ENCODE measurements around the gene CDC42EP5.
"Not testable (repeated sequence)": the region's sequence is repeated elsewhere in the genome, so short reads cannot be mapped to it uniquely, and the experiment has no call there.

Gene CDC42EP5, protein sequence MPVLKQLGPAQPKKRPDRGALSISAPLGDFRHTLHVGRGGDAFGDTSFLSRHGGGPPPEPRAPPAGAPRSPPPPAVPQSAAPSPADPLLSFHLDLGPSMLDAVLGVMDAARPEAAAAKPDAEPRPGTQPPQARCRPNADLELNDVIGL

DNA sequence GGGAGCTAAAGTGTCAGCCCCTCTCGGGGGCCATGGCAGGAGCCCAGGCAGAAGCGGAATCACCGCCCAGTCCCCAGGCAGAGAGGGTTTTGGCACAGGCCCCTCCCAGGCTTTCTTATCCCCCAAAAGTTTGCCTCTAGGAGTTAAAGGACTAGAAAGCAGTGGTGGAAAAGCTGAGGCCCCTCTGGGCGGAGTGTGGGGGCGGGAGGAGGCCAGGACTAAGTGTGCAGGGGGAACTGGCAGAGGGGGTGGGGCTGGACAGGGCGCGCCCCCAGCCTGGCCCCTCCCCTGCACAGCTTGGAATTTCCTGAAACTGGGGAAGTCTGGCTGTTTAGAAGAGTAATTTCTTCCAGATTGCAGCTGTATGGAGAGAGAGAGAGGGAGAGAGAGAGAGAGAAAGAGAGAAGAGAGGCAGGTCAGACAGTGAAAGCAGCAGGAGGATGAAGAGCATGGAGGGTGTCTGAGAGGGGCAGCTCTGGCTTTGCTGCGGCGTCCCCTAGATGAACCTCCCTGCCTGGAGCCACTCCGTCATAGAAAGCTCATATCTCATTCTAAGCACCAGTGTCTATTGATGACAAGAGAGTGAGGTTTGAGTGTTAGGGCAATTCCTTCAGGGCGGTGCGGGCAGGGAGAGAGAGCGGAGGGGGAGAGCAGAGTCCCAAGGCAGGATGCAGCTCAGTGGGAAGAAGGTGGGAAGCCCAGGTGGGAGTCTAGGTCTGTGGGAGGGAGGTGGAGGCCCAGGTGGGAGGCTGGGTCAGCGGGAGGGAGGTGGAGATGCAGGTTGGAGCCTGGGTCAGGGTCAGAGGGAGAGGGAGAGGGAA lies at the start of gene CDC42EP5:
Gene CDC42EP5 (minus strand): TSS at position 226 of the 821 bp plus-strand sequence. CDS start 7,749 bp downstream, outside the sequence.
- DNase-seq: no peak

DNA sequence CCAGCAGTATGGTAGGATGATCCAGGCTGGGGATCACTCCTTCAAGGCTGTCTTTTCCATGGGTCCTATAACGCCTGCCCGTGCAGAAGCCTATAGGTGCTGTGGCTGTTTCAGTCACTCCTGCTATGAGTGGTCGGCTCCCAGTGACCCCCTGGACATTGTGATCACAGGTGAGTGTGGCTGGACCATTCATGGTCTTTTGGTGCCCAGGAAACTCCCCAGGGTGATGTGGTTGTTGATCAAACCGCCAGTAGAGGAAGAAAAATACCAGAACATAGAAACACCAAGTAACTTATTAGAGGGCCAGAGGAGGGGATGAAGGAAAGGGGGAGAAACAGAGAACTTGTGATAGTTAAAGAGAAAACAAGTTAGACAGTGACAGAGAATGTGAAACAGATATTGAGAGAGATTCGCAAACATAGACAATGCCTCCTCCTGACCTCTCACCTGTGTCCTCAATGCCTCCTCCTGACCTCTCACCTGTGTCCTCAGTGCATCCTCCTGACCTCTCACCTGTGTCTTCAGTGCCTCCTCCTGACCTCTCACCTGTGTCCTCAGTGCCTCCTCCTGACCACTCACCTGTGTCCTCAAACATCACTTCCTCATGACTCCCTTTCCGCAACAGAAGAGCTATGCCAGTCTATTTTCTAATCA lies 48.9 kb upstream of the CDC42EP5 start:
- no peak for DNase-seq

DNA sequence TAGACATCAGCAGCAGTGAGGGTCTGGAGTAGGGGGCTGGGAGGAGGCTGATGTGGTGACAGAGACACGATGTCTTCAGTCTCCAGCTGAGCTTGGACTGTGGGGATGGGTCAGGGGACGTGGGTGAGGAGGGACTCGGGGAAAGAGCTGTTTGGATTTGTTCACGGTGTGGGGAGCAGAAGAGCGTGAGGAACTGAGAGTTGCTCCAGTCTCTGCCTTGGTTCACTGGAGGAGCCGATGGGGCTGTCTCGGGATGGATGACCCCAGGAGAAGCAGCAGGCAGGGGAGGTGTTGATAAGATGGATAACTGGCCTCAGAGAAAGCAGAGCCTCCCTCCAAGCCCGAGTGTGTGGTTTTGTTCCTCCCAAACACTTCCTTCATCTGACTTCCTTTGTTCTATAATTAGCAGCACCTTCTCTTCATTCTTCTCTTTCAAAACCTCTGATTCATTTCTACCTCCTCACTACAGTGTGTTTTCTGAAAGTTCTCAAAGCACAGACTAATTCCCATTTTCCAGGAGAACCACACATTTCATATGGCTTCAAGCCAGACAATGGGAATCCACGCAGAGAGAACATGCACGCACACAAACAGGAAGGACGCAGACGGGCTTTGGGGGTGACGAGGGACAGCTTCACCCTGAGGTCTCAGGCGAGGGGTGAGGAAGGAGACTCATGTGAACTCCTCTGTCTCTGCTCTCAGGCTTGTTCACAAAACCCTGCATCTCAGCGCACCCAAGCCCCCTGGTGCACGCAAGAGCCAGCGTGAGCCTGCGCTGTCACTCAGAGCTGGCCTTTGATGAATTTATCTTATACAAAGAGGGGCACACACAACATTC lies 48.1 kb upstream of the CDC42EP5 start:
- DNase-seq: no peak

DNA sequence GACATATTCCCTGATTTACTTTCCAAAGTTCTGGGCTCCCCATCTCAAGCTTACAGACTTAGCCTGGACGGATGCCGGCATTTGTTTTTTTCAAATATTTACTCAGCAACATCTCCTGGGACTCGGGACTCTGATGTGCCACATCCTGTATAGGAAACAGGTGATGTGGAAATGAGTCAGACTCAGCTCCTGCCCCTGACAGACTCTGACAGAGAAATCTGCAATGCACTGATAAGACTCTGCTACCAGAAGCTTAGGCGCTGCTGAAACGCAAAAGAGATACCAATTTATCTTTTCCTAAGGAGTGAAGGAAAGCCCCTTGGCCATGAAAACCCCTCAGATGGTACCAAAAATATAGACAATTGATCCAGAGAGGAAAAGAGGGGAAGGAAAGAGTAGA lies 45.7 kb upstream of the CDC42EP5 start:
- no peak for DNase-seq

DNA sequence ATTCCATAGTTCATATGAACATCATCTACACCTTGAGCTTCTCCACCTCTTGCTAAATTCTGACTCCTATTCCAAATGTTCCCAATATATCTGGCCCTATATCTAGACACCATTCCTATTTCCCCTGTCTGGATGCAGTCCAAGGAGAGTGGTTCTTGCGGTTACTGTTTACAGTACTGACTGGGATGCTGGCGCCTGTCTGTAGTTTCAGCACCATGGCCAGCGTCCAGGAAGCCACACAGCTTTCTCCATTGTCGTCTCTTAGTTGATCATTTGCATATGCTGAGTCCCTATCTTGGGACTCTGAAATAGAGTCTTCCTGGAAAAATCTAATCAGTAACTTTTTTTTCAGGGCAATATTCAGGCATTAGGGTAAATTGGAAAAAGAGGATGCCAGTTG lies 44.4 kb upstream of the CDC42EP5 start:
- peak; percentile 55 for DNase-seq

DNA sequence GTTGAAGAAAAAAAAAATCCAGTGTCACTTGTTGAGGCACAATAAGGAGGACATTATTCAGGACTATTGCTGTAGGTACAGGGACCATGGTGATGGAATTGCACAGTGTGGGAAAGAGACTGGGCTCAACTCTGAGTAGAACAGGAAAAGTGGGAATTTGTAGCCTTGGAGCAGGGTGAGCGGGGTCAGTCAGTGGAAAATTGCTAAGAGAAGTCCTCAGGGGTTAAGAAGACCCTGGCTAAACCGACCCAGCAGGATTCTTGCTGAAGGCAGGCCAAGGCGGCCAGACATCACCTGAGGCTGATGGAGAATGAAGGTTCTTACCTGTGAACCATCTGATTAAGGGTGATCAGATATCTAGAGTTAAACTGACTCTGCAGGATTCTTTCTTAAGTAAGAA lies 42.1 kb upstream of the CDC42EP5 start:
- no peak for DNase-seq

DNA sequence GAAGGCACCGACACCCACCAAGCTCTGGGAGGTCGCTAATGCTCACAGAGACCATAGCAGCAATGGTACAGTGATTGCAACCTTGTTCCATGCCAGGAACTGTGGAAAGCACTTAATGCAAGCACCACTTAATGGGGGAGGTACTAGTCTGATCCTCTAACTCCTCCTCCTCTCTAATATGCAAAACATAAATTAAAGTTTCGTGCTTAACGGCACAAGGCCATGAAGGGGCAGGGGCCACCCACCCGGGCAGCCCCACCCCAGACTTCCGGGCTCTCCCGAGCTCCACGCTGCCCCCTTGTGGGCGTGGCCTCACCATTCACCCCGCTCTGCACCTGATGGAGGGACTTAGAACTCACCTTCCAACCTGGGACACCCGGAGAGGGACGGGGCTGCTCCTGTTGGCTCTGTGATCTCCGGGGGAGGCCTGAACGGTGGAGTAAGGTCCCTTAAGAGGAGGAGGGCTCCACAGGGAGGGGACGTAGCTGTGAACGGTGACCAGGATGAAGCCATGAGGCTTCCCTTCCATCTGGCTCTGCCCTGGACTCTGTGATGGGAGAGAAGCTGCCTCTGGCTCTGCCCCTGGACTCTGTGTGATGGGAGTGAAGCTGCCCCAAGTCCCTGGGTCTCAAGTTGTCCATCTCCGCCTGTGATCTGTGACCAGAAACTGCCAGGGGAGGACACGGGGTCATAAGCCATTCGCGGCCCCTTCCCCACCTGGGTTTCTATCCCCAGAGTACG lies 36.3 kb upstream of the CDC42EP5 start:
- not testable (repeated sequence) for DNase-seq

DNA sequence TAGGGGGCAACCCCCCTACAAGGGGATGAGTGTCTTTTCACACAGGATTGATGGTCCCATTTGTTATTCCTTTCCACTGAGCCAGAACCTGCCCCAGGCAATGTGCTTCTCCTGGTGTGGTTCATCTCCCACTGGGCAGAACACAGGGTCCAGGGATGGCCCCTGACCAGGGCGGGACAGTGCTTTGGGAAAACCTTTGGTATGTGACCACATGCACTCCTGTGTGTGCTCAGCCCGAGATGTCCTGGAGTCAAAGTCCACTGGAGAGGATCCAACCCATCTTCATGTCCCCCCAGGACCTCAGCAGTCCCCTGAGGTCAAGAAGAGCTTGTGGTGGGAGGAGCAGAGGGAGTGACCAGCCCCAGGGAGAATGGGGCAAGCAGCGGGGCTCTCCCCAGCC lies 35.4 kb upstream of the CDC42EP5 start:
- not testable (repeated sequence) for DNase-seq

DNA sequence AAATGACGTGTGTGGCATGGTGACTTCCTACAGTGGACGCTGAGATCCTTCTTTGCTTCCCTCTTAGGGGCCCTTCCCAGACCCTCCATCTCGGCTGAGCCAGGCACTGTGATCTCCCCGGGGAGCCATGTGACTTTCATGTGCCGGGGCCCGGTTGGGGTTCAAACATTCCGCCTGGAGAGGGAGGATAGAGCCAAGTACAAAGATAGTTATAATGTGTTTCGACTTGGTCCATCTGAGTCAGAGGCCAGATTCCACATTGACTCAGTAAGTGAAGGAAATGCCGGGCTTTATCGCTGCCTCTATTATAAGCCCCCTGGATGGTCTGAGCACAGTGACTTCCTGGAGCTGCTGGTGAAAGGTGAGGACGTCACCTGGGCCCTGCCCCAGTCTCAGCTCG lies 34.7 kb upstream of the CDC42EP5 start:
- no peak for DNase-seq

DNA sequence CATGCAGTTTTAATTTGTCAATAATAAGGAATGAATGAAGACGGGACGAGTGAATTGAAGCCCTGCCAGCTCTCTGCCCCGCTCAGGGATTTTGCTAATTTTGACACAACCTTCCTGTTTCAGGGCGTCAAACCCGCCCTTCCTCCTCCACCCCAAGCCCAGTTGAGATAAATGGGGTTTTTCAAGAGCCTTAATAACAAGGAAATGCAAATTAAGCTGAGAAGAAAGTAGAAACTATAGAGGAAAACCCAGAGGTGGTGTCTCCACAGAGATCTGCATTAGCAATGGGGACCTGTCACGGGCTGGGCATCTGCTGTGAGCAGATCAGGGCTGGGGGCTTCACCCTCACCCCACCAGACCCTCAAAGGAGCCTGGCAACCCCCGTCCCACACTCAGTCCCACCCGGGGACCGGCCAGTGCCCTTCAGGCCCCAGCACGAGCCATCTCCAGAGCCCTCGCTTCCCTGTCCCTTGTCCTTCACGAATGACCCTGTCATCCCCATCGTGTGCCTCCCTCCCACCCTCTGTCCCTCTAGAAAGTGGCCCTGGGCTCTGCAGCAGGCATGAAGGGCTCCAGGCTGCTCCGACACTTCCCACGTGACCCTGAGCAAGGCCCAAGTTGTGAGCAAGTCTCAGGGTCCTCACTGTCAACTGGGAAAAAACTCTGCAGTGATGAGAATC lies 34.1 kb upstream of the CDC42EP5 start:
- not testable (repeated sequence) for DNase-seq

DNA sequence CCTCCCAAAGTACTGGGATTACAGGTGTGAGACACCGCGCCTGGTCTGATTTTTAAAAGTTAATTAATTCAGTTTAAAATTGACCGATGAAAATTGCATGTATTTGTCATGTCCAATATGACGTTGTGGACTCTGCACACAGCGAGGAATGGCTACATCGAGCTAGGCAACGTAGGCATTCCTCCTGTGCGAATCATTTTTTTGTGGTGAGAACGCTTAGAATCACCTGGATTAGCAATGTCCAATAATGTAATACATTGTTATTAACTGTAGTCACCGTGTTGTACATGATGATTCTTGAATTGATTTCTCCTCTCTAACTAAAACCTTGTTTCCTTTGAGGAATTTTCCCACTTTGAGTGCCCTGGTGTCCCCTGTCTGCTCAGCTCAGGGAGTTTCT lies 33.0 kb upstream of the CDC42EP5 start:
- no peak for DNase-seq

DNA sequence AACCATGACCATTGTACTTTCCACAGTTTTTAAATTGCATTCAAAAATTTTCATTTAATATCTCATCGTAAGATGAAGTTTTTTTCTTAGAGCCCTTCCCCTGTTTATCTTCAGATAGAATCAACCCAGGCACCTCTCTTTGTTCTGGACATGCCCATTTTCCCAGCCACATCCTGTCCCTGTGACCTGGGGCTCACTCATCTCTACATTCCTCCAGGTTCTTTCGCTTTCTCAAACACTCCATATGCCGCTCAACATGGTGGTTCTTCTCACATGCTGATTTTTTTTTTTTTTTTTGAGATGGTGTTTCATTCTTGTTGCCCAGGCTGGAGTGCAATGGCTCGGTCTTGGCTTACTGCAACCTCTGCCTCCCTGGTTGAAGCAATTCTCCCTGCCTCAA lies 32.4 kb upstream of the CDC42EP5 start:
- DNase-seq: not testable (repeated sequence)

DNA sequence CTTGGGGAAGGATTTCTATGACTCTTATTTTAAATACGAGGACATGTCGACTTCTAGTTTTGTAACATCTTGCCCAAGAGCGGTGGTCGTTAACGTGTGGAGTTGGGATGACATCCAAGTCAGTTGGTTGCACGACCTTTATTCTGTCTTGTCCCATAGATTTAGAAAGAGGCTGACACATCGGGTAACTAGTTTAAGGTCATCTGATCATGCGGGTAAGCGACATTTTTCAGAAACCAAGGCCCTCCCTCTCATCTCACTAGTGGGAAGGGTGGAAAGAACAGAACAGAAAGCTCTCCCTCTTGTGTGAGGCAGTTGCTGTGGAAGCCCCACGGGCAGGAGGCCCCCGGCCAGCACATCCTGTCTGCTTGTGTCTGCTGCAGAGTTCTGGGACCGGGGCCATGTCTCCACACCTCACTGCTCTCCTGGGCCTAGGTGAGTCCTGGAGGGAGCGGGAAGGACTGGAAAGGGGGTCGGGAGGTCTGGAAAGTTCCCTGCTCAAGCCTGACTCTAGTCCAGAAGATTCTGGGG lies 29.5 kb upstream of the CDC42EP5 start, which contains the start of gene LAIR2:
Gene LAIR2 (plus strand): TSS at position 314 of the 531 bp plus-strand sequence. CDS start 88 bp downstream, at position 402.
- peak; percentile 16 for DNase-seq

DNA sequence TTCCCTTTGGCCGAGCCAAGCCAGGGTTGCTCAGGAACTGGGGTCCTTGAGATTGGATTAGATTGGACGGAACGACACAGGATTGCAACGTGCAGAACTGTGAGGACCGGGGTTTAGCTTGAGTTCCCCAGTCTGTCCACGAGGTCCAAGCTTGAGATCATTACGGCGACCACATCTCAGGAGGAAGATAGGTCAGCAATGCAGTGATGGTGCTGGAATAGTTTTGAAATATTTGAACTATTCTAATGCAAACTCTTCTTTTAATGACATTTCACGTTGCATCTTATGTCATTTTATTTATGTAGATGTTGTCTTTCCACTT lies 25.3 kb upstream of the CDC42EP5 start:
- DNase-seq: not testable (repeated sequence)

DNA sequence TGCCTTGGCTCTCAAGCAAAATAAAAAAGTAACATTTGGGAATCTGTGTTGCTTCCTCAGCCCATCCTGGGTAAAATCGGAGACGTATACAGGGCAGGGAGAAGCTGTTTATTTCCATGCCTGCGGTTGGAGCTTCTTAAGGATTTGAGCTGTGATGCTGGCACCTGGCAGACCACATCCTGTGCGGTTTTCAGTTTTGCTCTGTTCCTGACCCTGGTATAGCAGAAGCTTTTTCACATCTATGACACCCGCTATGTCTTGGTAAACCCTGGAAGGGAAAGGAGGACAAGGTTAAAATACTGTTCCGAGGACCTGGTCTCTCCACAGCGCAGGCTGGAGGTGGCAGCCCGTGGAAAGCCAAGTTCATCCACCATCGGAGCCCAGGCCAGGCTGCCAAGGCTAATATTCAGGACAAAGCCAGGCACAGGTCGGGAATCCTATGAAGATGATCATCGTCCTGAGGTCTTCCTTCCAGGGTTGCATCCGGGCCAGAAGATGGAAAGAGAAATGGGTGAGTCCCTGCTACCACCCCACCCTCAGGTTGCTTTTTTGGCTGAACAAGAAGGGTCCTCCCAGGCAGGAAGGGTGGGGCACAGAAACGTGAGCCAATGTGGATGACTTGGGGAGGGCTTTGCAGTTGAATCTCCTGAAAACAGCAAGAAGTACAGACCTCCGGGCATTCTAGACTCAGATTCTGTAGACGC lies 24.8 kb upstream of the CDC42EP5 start:
- peak; percentile 25 for DNase-seq

DNA sequence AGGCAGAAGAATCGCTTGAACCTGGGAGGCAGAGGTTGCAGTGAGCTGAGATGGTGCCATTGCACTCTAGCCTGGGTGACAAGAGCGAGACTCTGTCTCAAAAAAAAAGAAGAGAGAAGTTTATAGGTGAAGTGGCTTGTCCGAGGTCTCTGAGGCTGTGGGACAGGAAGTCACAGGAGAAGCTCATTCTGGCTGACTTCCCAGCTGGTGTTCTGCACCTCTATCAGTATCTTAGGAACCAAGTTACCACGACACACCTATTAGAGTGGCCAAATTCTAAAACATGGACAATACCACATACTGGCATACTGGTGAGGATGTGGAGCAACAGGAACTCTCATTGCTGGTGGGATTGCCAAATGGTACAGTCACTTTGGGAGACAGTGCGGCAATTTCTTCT lies 22.2 kb upstream of the CDC42EP5 start:
- not testable (repeated sequence) for DNase-seq

DNA sequence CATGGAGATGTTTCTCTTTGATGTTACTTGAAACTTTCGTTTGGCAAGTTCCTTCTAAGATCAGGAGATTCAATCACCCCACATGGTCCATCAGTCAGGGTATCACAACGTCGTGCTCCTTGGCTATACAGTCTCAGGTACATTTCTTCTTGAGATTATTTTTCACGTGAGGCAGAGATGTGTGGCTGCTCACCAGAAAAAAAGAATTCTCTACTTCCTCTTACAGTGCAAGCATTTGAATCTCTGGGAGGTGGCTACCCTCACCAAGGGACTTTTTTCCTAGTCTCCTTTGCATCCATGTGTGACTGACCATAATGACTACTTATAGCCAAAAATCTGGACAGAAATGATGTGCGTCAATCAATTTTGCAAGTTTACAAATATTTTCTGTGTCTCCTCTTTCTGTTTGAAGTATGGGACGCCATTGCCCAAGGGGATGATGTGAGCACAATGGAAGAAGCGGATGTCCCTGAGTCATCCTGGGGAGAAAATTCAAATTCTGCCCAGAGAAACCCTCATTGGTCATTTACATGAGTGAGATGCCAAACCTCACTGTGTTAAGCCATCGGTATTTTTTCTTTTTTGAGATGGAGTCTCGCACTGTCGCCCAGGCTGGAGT lies 21.0 kb upstream of the CDC42EP5 start:
- DNase-seq: no peak

DNA sequence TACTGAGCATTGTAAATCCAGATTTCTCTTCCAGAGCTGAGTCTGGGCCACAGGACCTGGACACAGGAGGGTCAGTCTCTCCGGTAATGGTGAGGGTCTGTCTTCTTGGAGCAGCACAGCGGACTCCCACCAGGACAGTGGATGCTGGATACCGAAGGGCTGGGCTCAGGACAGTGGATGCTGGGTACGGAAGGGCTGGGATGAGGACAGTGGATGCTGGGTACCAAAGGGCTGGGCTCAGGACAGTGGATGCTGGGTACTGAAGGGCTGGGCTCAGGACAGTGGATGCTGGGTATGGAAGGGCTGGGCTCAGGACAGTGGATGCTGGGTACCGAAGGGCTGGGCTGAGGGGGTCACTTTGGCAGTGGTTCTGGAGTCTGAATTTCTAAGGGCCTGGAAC lies 20.0 kb upstream of the CDC42EP5 start:
- DNase-seq: not testable (repeated sequence)

DNA sequence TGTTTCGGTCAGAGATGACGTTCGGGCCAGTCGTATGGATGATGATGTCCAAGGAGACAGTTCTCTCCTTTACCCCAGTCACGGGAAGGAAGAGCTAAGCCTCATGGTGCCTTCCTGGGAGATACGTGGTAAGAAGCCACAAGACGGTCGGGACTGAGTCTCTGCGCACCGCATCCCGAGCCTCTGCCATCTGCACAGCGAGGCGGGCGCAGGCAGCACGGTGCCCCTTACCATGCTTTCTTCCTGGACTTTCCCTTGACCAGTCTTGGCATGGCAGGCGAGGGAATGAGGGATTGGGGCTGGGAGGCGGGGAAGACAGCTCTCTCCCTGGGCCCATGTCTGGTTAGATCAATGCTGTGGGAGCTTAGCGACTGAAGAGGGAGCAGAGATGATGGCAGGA lies 19.5 kb upstream of the CDC42EP5 start:
- no peak for DNase-seq

DNA sequence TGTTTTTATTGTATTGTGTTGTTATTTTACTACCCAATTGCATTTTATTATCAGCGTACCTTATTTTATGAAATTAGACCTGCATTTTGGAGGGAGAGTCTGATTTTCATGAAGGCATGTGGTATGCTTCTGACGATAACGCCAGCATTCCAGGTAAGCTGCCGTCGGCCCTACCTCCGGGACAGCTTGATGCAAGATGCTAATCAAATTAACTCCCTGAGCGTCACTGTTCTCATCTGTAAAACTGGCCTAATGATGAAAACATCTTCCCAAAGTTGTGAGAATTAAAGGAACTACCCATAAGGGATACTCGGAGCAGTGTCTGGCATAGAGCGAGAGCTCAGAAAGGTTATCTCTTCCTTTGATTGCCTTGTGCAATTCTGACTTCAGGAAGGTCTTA lies 16.7 kb upstream of the CDC42EP5 start:
- DNase-seq: no peak
